ENCODE data around the gene PCDHA6. TPM values are rescaled to one million over a fixed set of nuclear protein-coding genes. Genes with fewer than 3 reads are reported as not detected.

Gene PCDHA6
- total and polyA plus RNA-seq, 2 of the 4 experiments (the other 2 are of a cell fraction): 0.03 TPM; not detected in 1

DNA sequence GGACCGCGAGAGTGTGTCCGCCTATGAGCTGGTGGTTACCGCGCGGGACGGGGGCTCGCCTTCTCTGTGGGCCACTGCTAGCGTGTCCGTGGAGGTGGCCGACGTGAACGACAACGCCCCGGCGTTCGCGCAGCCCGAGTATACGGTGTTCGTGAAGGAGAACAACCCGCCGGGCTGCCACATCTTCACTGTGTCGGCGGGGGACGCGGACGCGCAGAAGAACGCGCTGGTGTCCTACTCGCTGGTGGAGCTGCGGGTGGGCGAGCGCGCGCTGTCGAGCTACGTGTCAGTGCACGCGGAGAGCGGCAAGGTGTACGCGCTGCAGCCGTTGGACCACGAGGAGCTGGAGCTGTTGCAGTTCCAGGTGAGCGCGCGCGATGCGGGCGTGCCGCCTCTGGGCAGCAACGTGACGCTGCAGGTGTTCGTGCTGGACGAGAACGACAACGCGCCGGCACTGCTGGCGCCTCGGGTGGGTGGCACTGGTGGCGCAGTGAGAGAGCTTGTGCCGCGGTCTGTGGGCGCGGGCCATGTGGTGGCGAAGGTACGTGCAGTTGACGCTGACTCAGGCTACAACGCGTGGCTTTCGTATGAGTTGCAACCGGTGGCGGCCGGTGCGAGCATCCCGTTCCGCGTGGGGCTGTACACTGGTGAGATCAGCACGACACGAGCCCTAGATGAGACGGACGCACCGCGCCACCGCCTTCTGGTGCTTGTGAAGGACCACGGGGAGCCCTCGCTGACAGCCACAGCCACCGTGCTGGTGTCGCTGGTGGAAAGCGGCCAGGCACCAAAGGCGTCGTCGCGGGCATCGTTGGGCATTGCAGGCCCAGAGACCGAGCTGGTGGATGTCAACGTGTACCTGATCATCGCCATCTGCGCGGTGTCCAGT is 8.1 kb downstream of the PCDHA6 start:
- no TSS peak for BruUV-seq (replicated peaks)
- Histone ChIP-seq H4K91ac (ENCODE audit: insufficient read depth, low read depth, low read length) (no peak overlapping the region), H3K4me2 (ENCODE audit: low read depth, low read length) (no peak overlapping the region), H2BK20ac (ENCODE audit: low read depth, low read length) (no peak overlapping the region), H4K5ac (ENCODE audit: low read depth, low read length) (no peak overlapping the region), H3K36me3 (ENCODE audit: control insufficient read depth, insufficient read depth, low read length) (no peaks in the 10 kb centered on the region), H2BK120ac (ENCODE audit: low read depth, low read length) (no peak overlapping the region), H2AK5ac (ENCODE audit: low read depth, low read length) (no peak overlapping the region), H2AK9ac (replicated peaks; ENCODE audit: low read depth, low read length, poor library complexity) (no peak overlapping the region), H3K27me3 (ENCODE audit: control insufficient read depth, insufficient read depth, low read length) (no peaks in the 10 kb centered on the region), H2BK15ac (ENCODE audit: low read depth, low read length) (no peak overlapping the region), H3K9me1 (ENCODE audit: insufficient read depth, low read length) (no peaks in the 10 kb centered on the region), H4K20me1 (ENCODE audit: insufficient read depth, low read length) (no peaks in the 10 kb centered on the region), H3K27ac (ENCODE audit: insufficient read depth, low read length) (no peak overlapping the region), H3K4me1 (ENCODE audit: control insufficient read depth, insufficient read depth, low read length) (no peaks in the 10 kb centered on the region), H3K4ac (ENCODE audit: low read depth, low read length) (no peak overlapping the region), H4K8ac (ENCODE audit: low read depth in 2 of 2, low read length in 2 of 2) (no peak overlapping the region), H3K4me3 (ENCODE audit: insufficient read depth, low read depth, low read length) (no peak overlapping the region), H2AFZ (replicated peaks; ENCODE audit: low read length, poor library complexity) (no peak overlapping the region), H3K9me3 (ENCODE audit: control insufficient read depth, insufficient read depth, low read length) (peaks cover 17% of the 10 kb centered on the region), H3K14ac (replicated peaks; ENCODE audit: low read depth, low read length) (no peak overlapping the region), H2BK5ac (ENCODE audit: low read depth, low read length, poor library complexity, severe bottlenecking) (no peak overlapping the region), H3K18ac (ENCODE audit: low read depth, low read length) (no peak overlapping the region), H3K9ac (ENCODE audit: low read depth, low read length) (no peak overlapping the region), H3K79me1 (ENCODE audit: low read depth in 1 of 2, low read length in 2 of 2) (no peaks in the 10 kb centered on the region), H3K23ac (ENCODE audit: low read depth, low read length) (no peak overlapping the region), H3K56ac (ENCODE audit: extremely low read depth, insufficient read depth, low read length) (no peak overlapping the region)
- POLR2A ChIA-PET (ENCODE audit: unreplicated experiment): no interaction called here
- dilution Hi-C loops (cut with HindIII; ENCODE audit: low sequenced_read_pairs, unreplicated experiment) (no loop called here), in situ Hi-C loops (cut with MboI; ENCODE audit: low sequenced_read_pairs) (no loop called here), intact Hi-C loops (cut with micrococcal nuclease) (no loop called here)
- no peak for ATAC-seq (ENCODE audit: low read depth)
- DNase-seq: no peak
- CTCF ChIA-PET: no interaction called here
- 44% methylated on average over 79 of the region's 103 CpGs; no CpG with 5 or more reads in 1 of the 2 experiments for WGBS, 2 experiments (ENCODE audit: extremely low coverage in 2 of 2, insufficient read length in 1 of 2)
- TF ChIP-seq MAZ (IDR thresholded peaks at IDR 0.05; ENCODE audit: borderline replicate concordance, low read depth, low read length): no peak
- TF ChIP-seq FOS (IDR thresholded peaks at IDR 0.05; ENCODE audit: low read depth, low read length): no peak
- TF ChIP-seq RAD21 (IDR thresholded peaks at IDR 0.05; ENCODE audit: low read length): no peak
